PFSK-1 (cell line): ENCODE data around the gene CCDC7.

Experiments used
- FOXP2 ChIP-seq: optimal IDR thresholded peaks from 2 replicates; pipeline ENCODE3; 2011; ENCODE audit warnings: borderline replicate concordance, control low read depth, inconsistent platforms; ENCODE audit not compliant: insufficient read depth; ENCODE audit errors: extremely low read length, extremely low read depth
- POLR2AphosphoS5 ChIP-seq: IDR thresholded peaks from 2 replicates; pipeline ENCODE4 v1.6.1; 2012; ENCODE audit warnings: low read depth, mild to moderate bottlenecking, control low read depth, low read length, moderate library complexity
- REST ChIP-seq, 2 experiments: IDR thresholded peaks; 2 replicates each; pipeline versions ENCODE4 v1.6.1 to v1.8.0; 2011 to 2012; ENCODE audit warnings: low read depth in 2 of 2, low read length in 2 of 2, control low read depth in 1 of 2, inconsistent platforms in 1 of 2, mild to moderate bottlenecking in 1 of 2, moderate library complexity in 1 of 2; ENCODE audit not compliant: insufficient read depth in 1 of 2
- SIN3A ChIP-seq: IDR thresholded peaks from 2 replicates; pipeline ENCODE4 v1.6.1; 2012; ENCODE audit warnings: mild to moderate bottlenecking, low read length, moderate library complexity, borderline replicate concordance; ENCODE audit not compliant: insufficient read depth
- TAF1 ChIP-seq: IDR thresholded peaks from 2 replicates; pipeline ENCODE4 v1.6.1; 2012; ENCODE audit warnings: low read length, control low read depth, borderline replicate concordance; ENCODE audit not compliant: insufficient read depth

CCDC7 gene

GRCh38 chr10:32906595-32906994 lies 460.7 kb downstream of the CCDC7 start:
- TF ChIP-seq FOXP2 = no peak
- TF ChIP-seq POLR2AphosphoS5 = no peak
- TF ChIP-seq REST (IDR thresholded peaks at IDR 0.05; ENCODE audit: insufficient read depth in 1 of 2, low read depth in 2 of 2, low read length in 2 of 2) = no peak

- TF ChIP-seq POLR2AphosphoS5 (no peak), SIN3A (no peak), TAF1 (no peak), REST (IDR thresholded peaks at IDR 0.05; ENCODE audit: insufficient read depth in 1 of 2, low read depth in 2 of 2, low read length in 2 of 2) (no peak), FOXP2 (no peak)
Measured at GRCh38 chr10:32909456-32909855, 463.5 kb downstream of the CCDC7 start.

- TF ChIP-seq FOXP2 = no peak
Measured at GRCh38 chr10:32911285-32912016, 465.5 kb downstream of the CCDC7 start.

GRCh38 chr10:32922170-32922569 lies 476.2 kb downstream of the CCDC7 start:
- TF ChIP-seq SIN3A (no peak), REST (IDR thresholded peaks at IDR 0.05; ENCODE audit: insufficient read depth in 1 of 2, low read depth in 2 of 2, low read length in 2 of 2) (no peak), POLR2AphosphoS5 (no peak), FOXP2 (no peak), TAF1 (no peak)

- no peak for TF ChIP-seq SIN3A
- TF ChIP-seq POLR2AphosphoS5 = no peak
- TF ChIP-seq REST (IDR thresholded peaks at IDR 0.05; ENCODE audit: insufficient read depth in 1 of 2, low read depth in 2 of 2, low read length in 2 of 2) = no peak
- TF ChIP-seq FOXP2 = no peak
- no peak for TF ChIP-seq TAF1
Measured at GRCh38 chr10:32923134-32923533, 477.2 kb downstream of the CCDC7 start.
